ENCODE data around the gene POU4F3.

The POU4F3 gene

DNA sequence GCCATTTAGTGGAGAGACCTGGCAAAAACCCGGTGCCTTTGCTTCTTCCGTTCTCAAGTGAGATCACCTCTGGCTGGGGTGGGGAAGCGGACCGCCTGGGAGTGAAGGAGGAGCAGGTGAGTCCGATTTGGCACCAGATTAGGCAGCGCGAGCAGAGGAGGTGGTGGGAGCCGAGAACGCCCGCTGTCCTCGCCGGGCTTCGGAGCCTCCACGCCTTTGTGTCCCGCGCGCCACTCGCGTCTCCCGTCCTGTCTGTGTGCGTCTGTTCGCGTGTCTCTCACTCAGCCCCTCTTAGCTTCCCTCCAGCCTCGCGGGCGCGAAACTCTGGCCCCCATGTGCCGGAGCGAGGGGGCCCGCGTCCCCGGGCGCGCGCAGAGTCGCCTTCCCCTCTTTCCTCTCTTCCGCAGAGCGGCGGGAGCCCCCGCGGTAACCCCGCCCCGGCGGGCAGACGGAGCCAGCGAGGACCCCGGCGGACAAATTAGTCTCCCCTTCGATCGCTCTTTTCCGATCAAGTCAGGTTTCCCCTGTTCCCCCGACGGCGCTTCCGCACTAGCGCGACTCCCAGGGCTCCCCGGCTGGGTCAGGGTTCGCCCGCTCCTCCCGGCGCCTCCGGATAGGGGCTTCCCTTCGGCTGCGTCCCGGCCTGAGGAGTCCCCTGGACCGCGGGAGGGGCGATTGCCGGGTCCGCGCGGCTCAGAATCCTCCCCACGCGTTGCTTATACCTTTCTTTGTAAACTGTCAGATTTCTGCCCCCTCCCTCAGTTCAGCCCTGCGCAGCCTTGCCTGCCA lies 7.1 kb downstream of the POU4F3 start:
- H3K4me2 ChIP-seq (ENCODE audit: low read length), result peak overlapping the region; percentile 16
- no peak overlapping the region for H3K9ac ChIP-seq
- H2AFZ ChIP-seq, result peak overlapping the region; percentile 16
- H3K27ac ChIP-seq, result no peak overlapping the region
- H3K79me2 ChIP-seq, result no peaks in the 10 kb centered on the region
- no peak overlapping the region for H3K4me3 ChIP-seq (ENCODE audit: low read depth, low read length)
- H3K4me1 ChIP-seq, result no peaks in the 10 kb centered on the region
- H3K9me3 ChIP-seq (ENCODE audit: control insufficient read depth, low read length), result no peaks in the 10 kb centered on the region
- TF ChIP-seq, protein P1, sequence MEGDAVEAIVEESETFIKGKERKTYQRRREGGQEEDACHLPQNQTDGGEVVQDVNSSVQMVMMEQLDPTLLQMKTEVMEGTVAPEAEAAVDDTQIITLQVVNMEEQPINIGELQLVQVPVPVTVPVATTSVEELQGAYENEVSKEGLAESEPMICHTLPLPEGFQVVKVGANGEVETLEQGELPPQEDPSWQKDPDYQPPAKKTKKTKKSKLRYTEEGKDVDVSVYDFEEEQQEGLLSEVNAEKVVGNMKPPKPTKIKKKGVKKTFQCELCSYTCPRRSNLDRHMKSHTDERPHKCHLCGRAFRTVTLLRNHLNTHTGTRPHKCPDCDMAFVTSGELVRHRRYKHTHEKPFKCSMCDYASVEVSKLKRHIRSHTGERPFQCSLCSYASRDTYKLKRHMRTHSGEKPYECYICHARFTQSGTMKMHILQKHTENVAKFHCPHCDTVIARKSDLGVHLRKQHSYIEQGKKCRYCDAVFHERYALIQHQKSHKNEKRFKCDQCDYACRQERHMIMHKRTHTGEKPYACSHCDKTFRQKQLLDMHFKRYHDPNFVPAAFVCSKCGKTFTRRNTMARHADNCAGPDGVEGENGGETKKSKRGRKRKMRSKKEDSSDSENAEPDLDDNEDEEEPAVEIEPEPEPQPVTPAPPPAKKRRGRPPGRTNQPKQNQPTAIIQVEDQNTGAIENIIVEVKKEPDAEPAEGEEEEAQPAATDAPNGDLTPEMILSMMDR (IDR thresholded peaks at IDR 0.05), result no peak
- peaks cover 23% of the 10 kb centered on the region for H3K27me3 ChIP-seq (ENCODE audit: control insufficient read depth, insufficient read depth, low read length)
- no peaks in the 10 kb centered on the region for H3K36me3 ChIP-seq (ENCODE audit: control insufficient read depth, insufficient read depth, low read length)

DNA sequence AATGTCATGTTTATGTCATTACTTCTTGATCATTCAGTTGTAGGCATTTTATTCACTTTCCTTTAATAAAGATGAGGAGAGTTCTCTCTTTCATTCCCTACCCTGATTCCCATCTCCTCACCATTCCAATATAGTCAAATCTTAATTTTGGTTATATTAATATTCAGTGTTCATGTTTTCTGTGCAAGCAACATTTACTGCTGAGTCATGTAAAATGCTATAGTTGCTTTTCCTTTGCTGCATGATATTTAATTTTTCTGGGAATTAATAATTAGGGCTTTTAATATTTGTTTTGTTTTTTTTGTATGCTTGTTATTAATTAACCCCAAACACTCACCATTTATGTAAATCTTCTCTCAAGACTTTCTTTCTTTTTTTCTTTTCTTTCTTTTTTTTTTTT lies 18.5 kb downstream of the POU4F3 start:
- no peaks in the 10 kb centered on the region for H3K36me3 ChIP-seq (ENCODE audit: control insufficient read depth, insufficient read depth, low read length)
- H3K4me3 ChIP-seq (ENCODE audit: low read depth, low read length), result no peak overlapping the region
- no peak overlapping the region for H3K9ac ChIP-seq
- H3K4me1 ChIP-seq, result no peaks in the 10 kb centered on the region
- H3K4me2 ChIP-seq (ENCODE audit: low read length), result no peak overlapping the region
- no peak overlapping the region for H3K27ac ChIP-seq
- no peaks in the 10 kb centered on the region for H3K27me3 ChIP-seq (ENCODE audit: control insufficient read depth, insufficient read depth, low read length)
- H3K9me3 ChIP-seq (ENCODE audit: control insufficient read depth, low read length), result no peaks in the 10 kb centered on the region
- no peak overlapping the region for H2AFZ ChIP-seq
- no peaks in the 10 kb centered on the region for H3K79me2 ChIP-seq
- TF ChIP-seq, protein P1 (IDR thresholded peaks at IDR 0.05), result no peak

DNA sequence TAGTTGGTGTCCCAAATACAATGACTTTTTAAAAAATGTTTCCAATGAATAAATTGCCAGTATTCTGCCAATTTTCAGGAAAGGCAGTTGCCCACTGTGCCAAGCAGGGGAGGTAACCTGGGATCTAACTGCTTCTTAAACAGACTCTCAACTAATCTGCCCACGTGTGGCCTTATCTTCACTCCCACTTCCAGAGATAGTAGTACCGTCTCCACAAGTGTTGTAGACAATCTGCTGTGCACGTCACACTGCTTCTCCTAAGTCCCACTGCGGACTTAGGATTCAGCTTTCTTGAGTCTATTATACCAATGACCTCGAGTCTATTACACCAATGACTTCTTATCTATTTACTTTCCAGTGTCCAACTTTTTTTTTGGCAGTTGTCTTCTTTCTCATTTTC lies 21.2 kb downstream of the POU4F3 start:
- Histone ChIP-seq H3K79me2 (no peaks in the 10 kb centered on the region), H3K9me3 (ENCODE audit: control insufficient read depth, low read length) (no peaks in the 10 kb centered on the region), H2AFZ (no peak overlapping the region), H3K36me3 (ENCODE audit: control insufficient read depth, insufficient read depth, low read length) (no peaks in the 10 kb centered on the region), H3K4me2 (ENCODE audit: low read length) (no peak overlapping the region), H3K27me3 (ENCODE audit: control insufficient read depth, insufficient read depth, low read length) (no peaks in the 10 kb centered on the region), H3K4me3 (ENCODE audit: low read depth, low read length) (no peak overlapping the region), H3K27ac (no peak overlapping the region), H3K9ac (no peak overlapping the region), H3K4me1 (no peaks in the 10 kb centered on the region)
- TF ChIP-seq, protein P1 (IDR thresholded peaks at IDR 0.05), result no peak

DNA sequence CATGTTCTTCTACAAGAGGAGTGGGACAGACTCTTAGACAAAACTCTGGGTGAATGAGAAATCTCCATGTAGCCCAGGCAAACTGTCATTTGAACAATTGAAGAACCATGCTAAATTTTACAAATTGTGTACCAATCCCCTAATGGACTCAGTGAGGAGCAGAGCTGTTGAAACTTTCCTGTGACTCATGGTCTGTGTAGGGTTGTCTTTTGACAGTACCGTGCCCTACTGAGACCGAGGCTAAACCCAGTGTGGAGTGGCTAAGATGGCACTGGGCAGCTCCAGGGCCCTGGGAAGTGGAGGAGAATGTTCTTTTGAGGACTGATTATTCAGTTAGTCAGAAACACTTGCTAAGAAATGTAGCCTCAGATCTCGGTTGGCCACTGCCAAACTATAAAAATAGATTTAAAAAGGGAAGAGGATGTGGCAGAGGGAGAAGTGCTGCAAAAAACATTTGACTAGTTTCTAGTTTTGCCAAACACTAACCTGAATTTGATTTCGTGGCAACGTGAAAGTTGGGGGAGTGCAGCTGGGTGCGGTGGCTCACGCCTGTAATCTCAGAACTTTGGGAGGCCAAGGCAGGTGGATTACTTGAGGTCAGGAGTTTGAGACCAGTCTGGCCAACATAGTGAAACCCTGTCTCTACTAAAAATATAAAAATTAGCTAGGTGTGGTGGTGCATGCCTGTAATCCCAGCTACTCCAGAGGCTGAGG lies 24.7 kb downstream of the POU4F3 start:
- H3K4me3 ChIP-seq (ENCODE audit: low read depth, low read length), result no peak overlapping the region
- H3K9me3 ChIP-seq (ENCODE audit: control insufficient read depth, low read length), result no peaks in the 10 kb centered on the region
- no peak overlapping the region for H3K4me2 ChIP-seq (ENCODE audit: low read length)
- H3K36me3 ChIP-seq (ENCODE audit: control insufficient read depth, insufficient read depth, low read length), result no peaks in the 10 kb centered on the region
- no peaks in the 10 kb centered on the region for H3K79me2 ChIP-seq
- no peak overlapping the region for H3K9ac ChIP-seq
- H3K27ac ChIP-seq, result no peak overlapping the region
- no peaks in the 10 kb centered on the region for H3K27me3 ChIP-seq (ENCODE audit: control insufficient read depth, insufficient read depth, low read length)
- H3K4me1 ChIP-seq, result no peaks in the 10 kb centered on the region
- TF ChIP-seq, protein P1 (IDR thresholded peaks at IDR 0.05), result no peak
- no peak overlapping the region for H2AFZ ChIP-seq
